Measurements from ENCODE around the gene LPP.

LPP gene

DNA sequence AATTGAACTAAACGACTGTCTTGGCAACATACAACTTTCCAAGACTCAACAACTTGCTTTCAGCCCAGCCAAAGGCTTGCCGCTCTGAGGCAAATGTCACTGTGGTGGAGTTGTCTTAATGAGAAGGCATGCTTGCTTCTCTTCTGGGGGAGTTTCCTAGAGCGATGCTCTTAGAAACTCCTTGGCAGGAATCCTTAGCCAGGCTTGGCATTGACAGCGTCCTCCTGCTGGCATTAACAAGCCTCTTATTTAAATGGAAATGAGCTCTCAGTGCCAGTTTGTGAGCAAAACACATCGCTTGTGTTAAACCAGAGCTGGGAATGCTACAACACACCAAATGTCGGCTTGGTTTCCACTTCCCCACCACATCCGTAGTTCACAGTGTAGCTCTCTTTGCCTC, 752.3 kb downstream of the LPP start:
- TF ChIP-seq, protein P1, sequence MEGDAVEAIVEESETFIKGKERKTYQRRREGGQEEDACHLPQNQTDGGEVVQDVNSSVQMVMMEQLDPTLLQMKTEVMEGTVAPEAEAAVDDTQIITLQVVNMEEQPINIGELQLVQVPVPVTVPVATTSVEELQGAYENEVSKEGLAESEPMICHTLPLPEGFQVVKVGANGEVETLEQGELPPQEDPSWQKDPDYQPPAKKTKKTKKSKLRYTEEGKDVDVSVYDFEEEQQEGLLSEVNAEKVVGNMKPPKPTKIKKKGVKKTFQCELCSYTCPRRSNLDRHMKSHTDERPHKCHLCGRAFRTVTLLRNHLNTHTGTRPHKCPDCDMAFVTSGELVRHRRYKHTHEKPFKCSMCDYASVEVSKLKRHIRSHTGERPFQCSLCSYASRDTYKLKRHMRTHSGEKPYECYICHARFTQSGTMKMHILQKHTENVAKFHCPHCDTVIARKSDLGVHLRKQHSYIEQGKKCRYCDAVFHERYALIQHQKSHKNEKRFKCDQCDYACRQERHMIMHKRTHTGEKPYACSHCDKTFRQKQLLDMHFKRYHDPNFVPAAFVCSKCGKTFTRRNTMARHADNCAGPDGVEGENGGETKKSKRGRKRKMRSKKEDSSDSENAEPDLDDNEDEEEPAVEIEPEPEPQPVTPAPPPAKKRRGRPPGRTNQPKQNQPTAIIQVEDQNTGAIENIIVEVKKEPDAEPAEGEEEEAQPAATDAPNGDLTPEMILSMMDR (IDR thresholded peaks at IDR 0.05) = no peak
- no peak for TF ChIP-seq ZFX (IDR thresholded peaks at IDR 0.05; ENCODE audit: borderline replicate concordance)
- no peak overlapping the region for H3K27ac ChIP-seq

GRCh38 chr3:188908002-188908850, 754.3 kb downstream of the LPP start:
- TF ChIP-seq ZFX (IDR thresholded peaks at IDR 0.05; ENCODE audit: borderline replicate concordance) = no peak
- TF ChIP-seq, protein P1 (IDR thresholded peaks at IDR 0.05) = no peak
- no peak overlapping the region for H3K27ac ChIP-seq

- H3K27ac ChIP-seq = no peak overlapping the region
- TF ChIP-seq ZFX (IDR thresholded peaks at IDR 0.05; ENCODE audit: borderline replicate concordance) = no peak
- TF ChIP-seq, protein P1 (IDR thresholded peaks at IDR 0.05) = no peak
Observed at GRCh38 chr3:188911026-188911850, 757.3 kb downstream of the LPP start.

DNA sequence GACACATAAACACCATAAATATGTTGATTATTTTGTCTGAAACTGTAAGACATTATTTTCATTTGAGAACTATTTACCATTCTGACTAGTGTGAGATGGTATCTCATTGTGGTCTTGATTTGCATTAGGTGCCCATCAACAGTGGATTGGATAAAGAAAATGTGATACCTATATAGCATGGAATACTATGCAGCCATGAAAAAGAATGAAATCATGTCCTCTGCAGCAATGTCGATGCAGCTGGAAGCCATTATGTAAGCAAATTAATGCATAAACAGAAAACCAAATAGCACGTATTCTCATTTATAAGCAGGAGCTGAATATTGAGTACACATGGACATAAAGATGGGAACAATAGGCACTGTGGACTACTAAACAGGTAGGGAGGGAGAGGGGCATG, 759.1 kb downstream of the LPP start:
- TF ChIP-seq, protein P1 (IDR thresholded peaks at IDR 0.05) = no peak
- no peak for TF ChIP-seq ZFX (IDR thresholded peaks at IDR 0.05; ENCODE audit: borderline replicate concordance)
- no peak overlapping the region for H3K27ac ChIP-seq

GRCh38 chr3:188914552-188914951, 760.6 kb downstream of the LPP start:
- TF ChIP-seq, protein P1 (IDR thresholded peaks at IDR 0.05) = no peak
- no peak for TF ChIP-seq ZFX (IDR thresholded peaks at IDR 0.05; ENCODE audit: borderline replicate concordance)
- no peak overlapping the region for H3K27ac ChIP-seq

DNA sequence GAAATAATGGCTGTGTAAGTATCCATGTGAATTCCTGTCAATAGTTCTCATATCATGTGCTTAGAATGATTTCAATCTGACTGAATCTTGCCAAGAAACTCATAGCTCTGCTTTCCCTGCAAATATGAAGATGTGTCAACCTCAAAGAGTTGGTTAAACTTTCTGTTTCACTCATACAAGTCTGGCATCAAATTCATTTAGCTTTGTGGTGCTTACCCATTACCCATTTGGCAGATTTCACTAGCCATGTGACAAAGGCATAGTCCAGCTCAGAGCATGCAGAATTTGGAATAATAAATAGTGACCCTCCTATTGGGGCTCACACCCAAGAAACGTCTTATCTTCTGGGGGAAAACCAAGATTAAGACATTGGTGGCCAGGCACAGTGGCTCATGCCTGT, 761.2 kb downstream of the LPP start:
- H3K27ac ChIP-seq = no peak overlapping the region
- no peak for TF ChIP-seq ZFX (IDR thresholded peaks at IDR 0.05; ENCODE audit: borderline replicate concordance)
- TF ChIP-seq, protein P1 (IDR thresholded peaks at IDR 0.05) = no peak

Measured in 22Rv1 (cell line).